ENCODE data around the gene TMIGD1. TPM values are rescaled to one million over a fixed set of nuclear protein-coding genes. Genes with fewer than 3 reads are reported as not detected.

The TMIGD1 gene
- total RNA-seq, 1 experiment from 2014 or later, result not detected

DNA sequence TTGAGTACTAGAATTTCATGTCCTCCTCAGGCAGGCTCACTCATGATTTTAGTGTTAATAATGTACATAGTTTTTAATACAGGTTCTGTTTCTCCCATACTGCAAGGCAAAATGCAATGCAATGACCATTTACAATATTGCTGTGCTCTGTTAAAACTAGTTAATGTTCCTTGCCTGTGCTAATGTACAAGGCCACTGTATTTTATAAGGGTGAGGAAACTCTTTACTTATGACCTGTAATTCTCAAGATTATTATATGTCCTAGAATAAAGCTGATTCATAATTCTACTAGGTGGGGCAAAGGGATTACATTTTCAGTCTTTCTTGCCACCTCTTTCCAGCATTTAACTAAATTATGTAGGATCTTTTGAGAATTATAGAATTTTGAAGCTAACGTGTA lies 19.4 kb downstream of the TMIGD1 start:
- intact Hi-C loops (cut with micrococcal nuclease), result no loop called here
- ChIA-PET POLR2A (no interaction called here), RAD21 (ENCODE audit: low non-redundant PET in 1 of 2, low total read pairs in 2 of 2, uncharacterized antibody in 2 of 2, unreplicated experiment in 2 of 2) (no interaction called here), CTCF (no interaction called here)
- H3K9me2 ChIP-seq (ENCODE audit: insufficient read depth), result no peaks in the 10 kb centered on the region
- H3K9ac ChIP-seq (ENCODE audit: low read length), result no peak overlapping the region
- H3K27ac ChIP-seq (ENCODE audit: low read depth, low read length), result no peak overlapping the region
- TF ChIP-seq, protein P1, sequence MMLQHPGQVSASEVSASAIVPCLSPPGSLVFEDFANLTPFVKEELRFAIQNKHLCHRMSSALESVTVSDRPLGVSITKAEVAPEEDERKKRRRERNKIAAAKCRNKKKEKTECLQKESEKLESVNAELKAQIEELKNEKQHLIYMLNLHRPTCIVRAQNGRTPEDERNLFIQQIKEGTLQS (IDR thresholded peaks at IDR 0.05), result no peak
- TF ChIP-seq EZH2 (IDR thresholded peaks at IDR 0.05), result no peak
- TF ChIP-seq, protein P2, sequence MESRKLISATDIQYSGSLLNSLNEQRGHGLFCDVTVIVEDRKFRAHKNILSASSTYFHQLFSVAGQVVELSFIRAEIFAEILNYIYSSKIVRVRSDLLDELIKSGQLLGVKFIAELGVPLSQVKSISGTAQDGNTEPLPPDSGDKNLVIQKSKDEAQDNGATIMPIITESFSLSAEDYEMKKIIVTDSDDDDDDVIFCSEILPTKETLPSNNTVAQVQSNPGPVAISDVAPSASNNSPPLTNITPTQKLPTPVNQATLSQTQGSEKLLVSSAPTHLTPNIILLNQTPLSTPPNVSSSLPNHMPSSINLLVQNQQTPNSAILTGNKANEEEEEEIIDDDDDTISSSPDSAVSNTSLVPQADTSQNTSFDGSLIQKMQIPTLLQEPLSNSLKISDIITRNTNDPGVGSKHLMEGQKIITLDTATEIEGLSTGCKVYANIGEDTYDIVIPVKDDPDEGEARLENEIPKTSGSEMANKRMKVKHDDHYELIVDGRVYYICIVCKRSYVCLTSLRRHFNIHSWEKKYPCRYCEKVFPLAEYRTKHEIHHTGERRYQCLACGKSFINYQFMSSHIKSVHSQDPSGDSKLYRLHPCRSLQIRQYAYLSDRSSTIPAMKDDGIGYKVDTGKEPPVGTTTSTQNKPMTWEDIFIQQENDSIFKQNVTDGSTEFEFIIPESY (IDR thresholded peaks at IDR 0.05; ENCODE audit: extremely low read depth, insufficient replicate concordance, low read length), result no peak
- no peak for DNase-seq (ENCODE audit: low read depth, low spot score)
- no peak overlapping the region for H3K4me2 ChIP-seq (ENCODE audit: low read length)
- peaks cover 6% of the 10 kb centered on the region; the same call in 1 of the 2 replicates for H3K27me3 ChIP-seq (ENCODE audit: insufficient read depth, low read length)
- H3K79me2 ChIP-seq (ENCODE audit: insufficient read depth, low read length), result no peaks in the 10 kb centered on the region
- no peaks in the 10 kb centered on the region for H4K20me1 ChIP-seq (ENCODE audit: insufficient read depth)
- no TSS peak for BruUV-seq (replicated peaks)
- no peak for ATAC-seq
- no peaks in the 10 kb centered on the region for H3K4me1 ChIP-seq (ENCODE audit: control insufficient read depth in 1 of 2, insufficient read depth in 2 of 2, low read length in 2 of 2)
- no peak overlapping the region for H2AFZ ChIP-seq (ENCODE audit: low read depth, low read length, poor library complexity, severe bottlenecking)
- H3K9me3 ChIP-seq (ENCODE audit: control insufficient read depth in 1 of 2, insufficient read depth in 1 of 2, low read depth in 1 of 2, low read length in 2 of 2), result no peaks in the 10 kb centered on the region
- H3K4me3 ChIP-seq (replicated peaks in 1 of 2; ENCODE audit: low read depth in 1 of 2, low read length in 2 of 2), result no peak overlapping the region
- no peaks in the 10 kb centered on the region for H3K36me3 ChIP-seq (ENCODE audit: control insufficient read depth in 1 of 2, insufficient read depth in 2 of 2, low read length in 2 of 2)

DNA sequence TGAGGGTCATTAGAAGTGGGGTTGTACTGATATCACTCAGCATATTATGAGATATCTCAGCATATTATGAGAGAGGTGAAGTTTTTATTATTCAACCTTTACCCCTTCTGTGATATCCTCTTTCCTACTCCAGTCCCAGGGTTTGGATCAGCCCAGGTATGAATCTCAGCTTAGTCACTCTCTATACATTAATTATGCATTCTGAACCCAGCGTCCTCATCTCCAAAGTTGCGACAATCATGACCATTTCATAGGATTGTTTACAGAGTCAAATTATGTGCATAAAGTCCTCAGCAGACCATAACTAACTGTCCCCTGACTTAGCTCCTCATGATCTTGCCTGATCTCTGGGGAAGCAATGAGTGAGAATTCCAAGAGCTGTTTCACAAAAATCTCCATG lies 21.6 kb downstream of the TMIGD1 start:
- H3K4me1 ChIP-seq (ENCODE audit: control insufficient read depth in 1 of 2, insufficient read depth in 2 of 2, low read length in 2 of 2), result no peaks in the 10 kb centered on the region
- H3K36me3 ChIP-seq (ENCODE audit: control insufficient read depth in 1 of 2, insufficient read depth in 2 of 2, low read length in 2 of 2), result no peaks in the 10 kb centered on the region
- H3K9ac ChIP-seq (ENCODE audit: low read length), result no peak overlapping the region
- no peaks in the 10 kb centered on the region for H3K9me2 ChIP-seq (ENCODE audit: insufficient read depth)
- no TSS peak for BruUV-seq (replicated peaks)
- H3K9me3 ChIP-seq (ENCODE audit: control insufficient read depth in 1 of 2, insufficient read depth in 1 of 2, low read depth in 1 of 2, low read length in 2 of 2), result no peaks in the 10 kb centered on the region
- ChIA-PET RAD21 (ENCODE audit: low non-redundant PET in 1 of 2, low total read pairs in 2 of 2, uncharacterized antibody in 2 of 2, unreplicated experiment in 2 of 2) (no interaction called here), CTCF (interaction anchor here (1.0 kb wide), 1 partner anchor 24 kb away, joined by 3 read pairs; no protein-coding TSS in a partner anchor), POLR2A (no interaction called here)
- no peaks in the 10 kb centered on the region for H4K20me1 ChIP-seq (ENCODE audit: insufficient read depth)
- DNase-seq (ENCODE audit: low read depth, low spot score), result no peak
- H3K4me3 ChIP-seq (replicated peaks in 1 of 2; ENCODE audit: low read depth in 1 of 2, low read length in 2 of 2), result no peak overlapping the region
- H2AFZ ChIP-seq (ENCODE audit: low read depth, low read length, poor library complexity, severe bottlenecking), result peak overlapping the region; percentile 33
- intact Hi-C loops (cut with micrococcal nuclease), result no loop called here
- no peak for ATAC-seq
- no peaks in the 10 kb centered on the region for H3K79me2 ChIP-seq (ENCODE audit: insufficient read depth, low read length)
- H3K27ac ChIP-seq (ENCODE audit: low read depth, low read length), result no peak overlapping the region
- no peak for TF ChIP-seq ZFX (IDR thresholded peaks at IDR 0.05)
- TF ChIP-seq FOSL1 (IDR thresholded peaks at IDR 0.05; ENCODE audit: low read depth), result no peak
- no peak for TF ChIP-seq JUND (IDR thresholded peaks at IDR 0.05)
- no peak for TF ChIP-seq SIN3A (IDR thresholded peaks at IDR 0.05; ENCODE audit: low read depth)
- peaks cover 6% of the 10 kb centered on the region; the same call in 1 of the 2 replicates for H3K27me3 ChIP-seq (ENCODE audit: insufficient read depth, low read length)
- H3K4me2 ChIP-seq (ENCODE audit: low read length), result no peak overlapping the region
